Gastrocnemius medialis (tissue), 4 donors: ENCODE results near the gene DEPP1.

ENCODE experiments used
- CTCF ChIP-seq, 5 experiments: fragments of 450-650 bp in 3 of 5; fragments of 200-600 bp in 2 of 5; sonication (generic) in 2 of 5; IDR thresholded peaks in 4 of 5; conservative IDR thresholded peaks in 1 of 5; 1 replicate in 4 of 5; 2 replicates in 1 of 5; pipeline ENCODE4 v1.5.1; 2016 to 2019; ENCODE audit warnings: antibody characterized with exemption in 5 of 5, mild to moderate bottlenecking in 3 of 5, moderate library complexity in 3 of 5
- POLR2A ChIP-seq, 2 donors: fragments of 450-650 bp; IDR thresholded peaks; one replicate each; pipeline ENCODE4 v1.6.1; 2017; ENCODE audit warnings: antibody characterized with exemption in 2 of 2, mild to moderate bottlenecking in 2 of 2, moderate library complexity in 2 of 2

- TF ChIP-seq CTCF (IDR thresholded peaks at IDR 0.05 in 4 of 5, conservative IDR thresholded peaks at IDR 0.05 in 1 of 5) (no peak), POLR2A (IDR thresholded peaks at IDR 0.05) (no peak)
Measured at GRCh38 chr10:44969854-44970253, 8.8 kb downstream of the DEPP1 start.
